ENCODE measurements around the gene GALC.

DNA sequence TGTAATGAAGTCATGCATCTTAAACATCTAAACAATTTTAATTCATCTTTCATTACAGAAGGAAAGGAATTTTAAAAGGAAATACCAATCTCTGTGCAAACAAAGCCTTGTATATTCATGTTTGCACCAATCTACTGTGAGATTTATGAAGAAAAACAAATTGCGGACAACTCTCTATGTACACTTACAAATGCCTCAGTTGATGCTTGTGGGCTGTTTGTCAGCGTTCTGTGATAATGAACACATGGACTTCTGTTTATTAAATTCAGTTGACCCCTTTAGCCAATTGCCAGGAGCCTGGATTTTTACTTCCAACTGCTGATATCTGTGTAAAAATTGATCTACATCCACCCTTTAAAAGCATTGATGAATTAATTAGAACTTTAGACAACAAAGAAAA, 17.3 kb upstream of the GALC start:
- TF ChIP-seq, protein P1, sequence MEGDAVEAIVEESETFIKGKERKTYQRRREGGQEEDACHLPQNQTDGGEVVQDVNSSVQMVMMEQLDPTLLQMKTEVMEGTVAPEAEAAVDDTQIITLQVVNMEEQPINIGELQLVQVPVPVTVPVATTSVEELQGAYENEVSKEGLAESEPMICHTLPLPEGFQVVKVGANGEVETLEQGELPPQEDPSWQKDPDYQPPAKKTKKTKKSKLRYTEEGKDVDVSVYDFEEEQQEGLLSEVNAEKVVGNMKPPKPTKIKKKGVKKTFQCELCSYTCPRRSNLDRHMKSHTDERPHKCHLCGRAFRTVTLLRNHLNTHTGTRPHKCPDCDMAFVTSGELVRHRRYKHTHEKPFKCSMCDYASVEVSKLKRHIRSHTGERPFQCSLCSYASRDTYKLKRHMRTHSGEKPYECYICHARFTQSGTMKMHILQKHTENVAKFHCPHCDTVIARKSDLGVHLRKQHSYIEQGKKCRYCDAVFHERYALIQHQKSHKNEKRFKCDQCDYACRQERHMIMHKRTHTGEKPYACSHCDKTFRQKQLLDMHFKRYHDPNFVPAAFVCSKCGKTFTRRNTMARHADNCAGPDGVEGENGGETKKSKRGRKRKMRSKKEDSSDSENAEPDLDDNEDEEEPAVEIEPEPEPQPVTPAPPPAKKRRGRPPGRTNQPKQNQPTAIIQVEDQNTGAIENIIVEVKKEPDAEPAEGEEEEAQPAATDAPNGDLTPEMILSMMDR (IDR thresholded peaks at IDR 0.05), result no peak
- no peak for TF ChIP-seq POLR2A (IDR thresholded peaks at IDR 0.05)
